HepG2 (cell line): Measurements from ENCODE around the gene ACADVL. TPM values are rescaled to one million over a fixed set of nuclear protein-coding genes. Genes with fewer than 3 reads are reported as not detected.

Experiments used
- ATAC-seq: fragments of 200-7000 bp; cut with Tn5 transposase; 3 replicates; pipeline ENCODE4 v1.9.1; 2020; ENCODE audit warnings: mild to moderate bottlenecking, moderate library complexity
- BruUV-seq: library from RNA; stranded (reverse); fragments of 400-500 nt; replicated peaks from 2 replicates; lab custom pipeline; 2021; lab: Mats Ljungman, UMichigan
- CTCF ChIA-PET: fragments of 300-600 bp; formaldehyde crosslinking; extraction: SDS; loops from one replicate; lab custom pipeline; 2021; ENCODE audit warnings: low total read pairs, inconsistent platforms, low intra/inter-chr PET ratio; lab: Yijun Ruan, JAX
- POLR2A ChIA-PET: fragments of 350-600 bp; sonication (Branson Sonifier 250); formaldehyde crosslinking; loops from one replicate; lab custom pipeline; 2020; ENCODE audit warnings: antibody characterized with exemption, inconsistent platforms; lab: Yijun Ruan, JAX
- DNase-seq: peaks from one replicate; pipeline ENCODE4 v3.0.0-alpha.2; 2015; ENCODE audit warnings: low spot score
- FAIRE-seq: peaks from 3 replicates; lab custom pipeline; 2011; peaks lifted over from hg19 to GRCh38; lab: Jason Lieb, UNC
- H2AFZ ChIP-seq: one replicate; pipeline ENCODE4 v1.6.1; 2011; ENCODE audit warnings: low read length, inconsistent platforms
- H3K27ac ChIP-seq: fragments of 300-600 bp; 3 replicates; pipeline ENCODE4 v1.8.0; 2011; ENCODE audit warnings: mixed run types, mild to moderate bottlenecking, mixed read lengths, low read length, inconsistent platforms; ENCODE audit not compliant: insufficient read depth; ENCODE audit errors: extremely low read length
- H3K27me3 ChIP-seq, 2 experiments: fragments of 200-600 bp in 1 of 2; 2 replicates in 1 of 2; 3 replicates in 1 of 2; pipeline versions ENCODE4 v1.6.0 to v1.8.0; 2011; ENCODE audit warnings: low read length in 2 of 2, mild to moderate bottlenecking in 2 of 2, moderate library complexity in 2 of 2, inconsistent platforms in 1 of 2; ENCODE audit not compliant: insufficient read depth in 2 of 2, control insufficient read depth in 1 of 2
- H3K36me3 ChIP-seq, 2 experiments: fragments of 200-600 bp in 1 of 2; replicated peaks in 1 of 2; 2 replicates in 1 of 2; 3 replicates in 1 of 2; pipeline versions ENCODE4 v1.5.1 to v1.8.0; 2011; ENCODE audit warnings: low read length in 2 of 2, inconsistent platforms in 1 of 2; ENCODE audit not compliant: insufficient read depth in 2 of 2, control insufficient read depth in 1 of 2
- H3K4me1 ChIP-seq: 2 replicates; pipeline ENCODE4 v1.5.1; 2012; ENCODE audit warnings: low read length, inconsistent platforms; ENCODE audit not compliant: insufficient read depth
- H3K4me2 ChIP-seq: 2 replicates; pipeline ENCODE4 v1.6.0; 2011; ENCODE audit warnings: low read depth, low read length, inconsistent platforms
- H3K4me3 ChIP-seq, 3 experiments: fragments of 200-600 bp in 1 of 3; sonication (generic), shearing (Covaris generic) in 1 of 3; replicated peaks in 1 of 3; 2 replicates each; pipeline ENCODE4 v1.5.1; 2011 to 2016; ENCODE audit warnings: low read length in 3 of 3, inconsistent platforms in 2 of 3, low read depth in 2 of 3, mild to moderate bottlenecking in 2 of 3, control low read depth in 1 of 3, mixed read lengths in 1 of 3; ENCODE audit not compliant: insufficient read depth in 1 of 3
- H3K79me2 ChIP-seq: one replicate; pipeline ENCODE4 v1.6.1; 2011; ENCODE audit warnings: low read length, inconsistent platforms; ENCODE audit not compliant: insufficient read depth
- H3K9ac ChIP-seq: 2 replicates; pipeline ENCODE4 v1.6.0; 2011; ENCODE audit warnings: mild to moderate bottlenecking, low read depth, low read length, inconsistent platforms; ENCODE audit not compliant: insufficient read depth
- H3K9me3 ChIP-seq: 2 replicates; pipeline ENCODE4 v1.5.1; 2012; ENCODE audit warnings: mild to moderate bottlenecking, low read length
- H4K20me1 ChIP-seq: 2 replicates; pipeline ENCODE4 v1.6.0; 2011; ENCODE audit warnings: inconsistent platforms, mild to moderate bottlenecking, low read length, moderate library complexity; ENCODE audit not compliant: insufficient read depth
- ATF5 ChIP-seq: sonication (generic); formaldehyde crosslinking; IDR thresholded peaks from 2 replicates; pipeline ENCODE4 v1.4.0; 2020; ENCODE audit warnings: mild to moderate bottlenecking, low read depth, missing genetic modification reagents
- ESRRA ChIP-seq: sonication (generic); formaldehyde crosslinking; IDR thresholded peaks from 2 replicates; pipeline ENCODE4 v1.5.1; 2020; ENCODE audit warnings: mild to moderate bottlenecking, low read depth, missing genetic modification reagents
- KDM5A ChIP-seq: fragments of 200-600 bp; sonication (generic); IDR thresholded peaks from 2 replicates; pipeline ENCODE4 v1.7.0; 2018; ENCODE audit warnings: antibody characterized with exemption, mild to moderate bottlenecking, low read length, borderline replicate concordance
- PAWR ChIP-seq: sonication (generic); formaldehyde crosslinking; IDR thresholded peaks from 2 replicates; pipeline ENCODE4 v1.4.0; 2020; ENCODE audit warnings: missing genetic modification reagents, mild to moderate bottlenecking, borderline replicate concordance
- RFX1 ChIP-seq: fragments of 450-650 bp; IDR thresholded peaks from 2 replicates; pipeline ENCODE4 v1.6.1; 2017
- SP1 ChIP-seq, 2 experiments: fragments of 450-650 bp in 1 of 2; sonication (generic) in 1 of 2; formaldehyde crosslinking in 1 of 2; IDR thresholded peaks; 2 replicates each; pipeline versions ENCODE4 v1.4.0 to v1.6.1; 2016 to 2020; ENCODE audit warnings: missing genetic modification reagents in 1 of 2
- SRF ChIP-seq: IDR thresholded peaks from 2 replicates; pipeline ENCODE4 v1.6.1; 2011; ENCODE audit warnings: mild to moderate bottlenecking, low read depth, low read length, moderate library complexity
- ZHX1 ChIP-seq: sonication (generic); formaldehyde crosslinking; IDR thresholded peaks from 2 replicates; pipeline ENCODE4 v1.8.1; 2022; ENCODE audit warnings: low read depth, mild to moderate bottlenecking, missing genetic modification reagents
- ZNF207 ChIP-seq: fragments of 450-650 bp; IDR thresholded peaks from 2 replicates; pipeline ENCODE4 v1.6.1; 2016; ENCODE audit warnings: antibody characterized with exemption, borderline replicate concordance
- ZNF224 ChIP-seq: sonication (generic); formaldehyde crosslinking; IDR thresholded peaks from 2 replicates; pipeline ENCODE4 v1.5.0; 2020; ENCODE audit warnings: mild to moderate bottlenecking, missing genetic modification reagents
- ZNF564 ChIP-seq: sonication (generic); formaldehyde crosslinking; IDR thresholded peaks from 2 replicates; pipeline ENCODE4 v1.8.1; 2023; ENCODE audit warnings: mild to moderate bottlenecking, missing genetic modification reagents
- ZNF580 ChIP-seq: IDR thresholded peaks from 2 replicates; pipeline ENCODE4 v1.6.1; 2016; ENCODE audit warnings: low read depth, borderline replicate concordance
- ZNF839 ChIP-seq: sonication (generic); formaldehyde crosslinking; IDR thresholded peaks from 2 replicates; pipeline ENCODE4 v1.4.0; 2020; ENCODE audit warnings: missing genetic modification reagents, mild to moderate bottlenecking, borderline replicate concordance
- ZNF891 ChIP-seq: sonication (generic); formaldehyde crosslinking; IDR thresholded peaks from 2 replicates; pipeline ENCODE4 v1.5.0; 2020; ENCODE audit warnings: mild to moderate bottlenecking, missing genetic modification reagents
- WGBS: methylation state at CpG from one replicate; pipeline ENCODE4 v1.1.6; 2017; ENCODE audit warnings: low lambda C conversion rate; 5-methylcytosine and 5-hydroxymethylcytosine counted together
- in situ Hi-C: cut with HindIII; loops from 2 replicates; pipeline ENCODE4 v1.10.0; 2017; ENCODE audit warnings: low pct_unique_long_range_greater_than_20kb; ENCODE audit not compliant: extremely low pct_ligation_motif_present
- intact Hi-C: fragments of 100-400 bp; cut with micrococcal nuclease; formaldehyde crosslinking; loops from one replicate; pipeline ENCODE4 v1.10.0; 2022; ENCODE audit not compliant: unreplicated experiment
- polyA plus RNA-seq, 8 experiments: library from polyadenylated mRNA; depleted of rRNA in 3 of 8; stranded (reverse) in 7 of 8; unstranded in 1 of 8; fragments of >200 nt; fragmentation: Illumina TruSeq in 4 of 8; extraction: Trizol in 4 of 8; gene quantifications; 2 replicates each; pipeline versions ENCODE4 v1.2.1 to v1.2.3, GENCODE V29; 2011 to 2016; ENCODE audit warnings: low read depth in 4 of 8, missing spikeins in 1 of 8, mixed read lengths in 1 of 8; ENCODE audit not compliant: insufficient read depth in 1 of 8
- total RNA-seq, 5 experiments: library from RNA; depleted of rRNA; stranded (reverse); fragments of >200 nt; fragmentation: Illumina TruSeq; extraction: Trizol; gene quantifications; 2 replicates each; pipeline ENCODE4 v1.2.3, GENCODE V29; 2016; ENCODE audit warnings: low read depth in 1 of 5

ACADVL gene
- total and polyA plus RNA-seq, 2 of the 13 experiments (the other 11 are each of a cell fraction or from before 2014, with no cell fraction given): 219 to 412 TPM

GRCh38 chr17:7204336-7204735 lies 15.4 kb upstream of the ACADVL start (continued):
- TF ChIP-seq PAWR (CRISPR knock-in tag): no peak
- TF ChIP-seq ZNF564: no peak
- no peak for TF ChIP-seq ZNF207
- no peak for TF ChIP-seq SRF
- TF ChIP-seq, all 625 proteins: peak for 0

GRCh38 chr17:7204828-7205461 lies 14.8 kb upstream of the ACADVL start:
- no peak for FAIRE-seq
- Histone ChIP-seq H3K9me3 (no peaks in the 10 kb centered on the region), H3K9ac (no peak overlapping the region), H2AFZ (no peak overlapping the region), H3K27me3 (peaks cover 0 to 9% of the 10 kb centered on the region in 2 experiments; a peak in 2 of 5 replicates), H3K4me3 (no peak overlapping the region), H4K20me1 (no peaks in the 10 kb centered on the region), H3K4me1 (no peaks in the 10 kb centered on the region), H3K27ac (no peak overlapping the region), H3K4me2 (no peak overlapping the region), H3K79me2 (no peaks in the 10 kb centered on the region), H3K36me3 (no peaks in the 10 kb centered on the region)
- no peak for DNase-seq
- WGBS: 70% methylated on average over 28 of the region's 34 CpGs
- BruUV-seq: no TSS peak
- ATAC-seq: no peak
- intact Hi-C loops (no loop called here), in situ Hi-C loops (no loop called here)
- 0 out of 2 replicates have a peak, but pooled peaks have one; percentile 37 for TF ChIP-seq RFX1
- TF ChIP-seq ZNF224: no peak
- ChIA-PET POLR2A (no interaction called here), CTCF (no interaction called here)

GRCh38 chr17:7205561-7205960 lies 14.2 kb upstream of the ACADVL start:
- H2AFZ ChIP-seq: no peak overlapping the region
- TF ChIP-seq ATF5 (no peak), ZNF839 (CRISPR knock-in tag) (no peak), ZNF580 (no peak), ZHX1 (no peak), SP1 (IDR thresholded peaks at IDR 0.05) (no peak), SP1 (CRISPR knock-in tag; IDR thresholded peaks at IDR 0.05) (no peak), ZNF891 (CRISPR knock-in tag) (no peak), KDM5A (no peak), ESRRA (no peak)

More at GRCh38 chr17:7205561-7205960, 14.2 kb upstream of the ACADVL start:
- FAIRE-seq: no peak
- no peak overlapping the region for H3K27ac ChIP-seq
- H3K4me2 ChIP-seq: no peak overlapping the region
- ATAC-seq: no peak
- in situ Hi-C loops: no loop called here
- CTCF ChIA-PET: no interaction called here
- POLR2A ChIA-PET: no interaction called here
- BruUV-seq: no TSS peak
- WGBS: 77% methylated on average over 15 of the region's 15 CpGs
- H3K9ac ChIP-seq: no peak overlapping the region
- intact Hi-C loops: no loop called here
- no peaks in the 10 kb centered on the region for H3K36me3 ChIP-seq
- H3K4me3 ChIP-seq: no peak overlapping the region
- H3K9me3 ChIP-seq: no peaks in the 10 kb centered on the region
- H4K20me1 ChIP-seq: no peaks in the 10 kb centered on the region
- peaks cover 0 to 9% of the 10 kb centered on the region in 2 experiments; a peak in 2 of 5 replicates for H3K27me3 ChIP-seq
- H3K4me1 ChIP-seq: no peaks in the 10 kb centered on the region
- no peaks in the 10 kb centered on the region for H3K79me2 ChIP-seq
- no peak for DNase-seq
